Stimulated activated naive CD4-positive, alpha-beta T cell treated with Interleukin-2 at 50 U/mL for 16 hours (primary cell): Measurements from ENCODE around the gene TRIM40.
"Not testable (repeated sequence)": the region's sequence is repeated elsewhere in the genome, so short reads cannot be mapped to it uniquely, and the experiment has no call there.

Experiments
- DNase-seq: peaks from one replicate; lab custom pipeline; 2025; lab: John Stamatoyannopoulos, UW

The TRIM40 gene

DNA sequence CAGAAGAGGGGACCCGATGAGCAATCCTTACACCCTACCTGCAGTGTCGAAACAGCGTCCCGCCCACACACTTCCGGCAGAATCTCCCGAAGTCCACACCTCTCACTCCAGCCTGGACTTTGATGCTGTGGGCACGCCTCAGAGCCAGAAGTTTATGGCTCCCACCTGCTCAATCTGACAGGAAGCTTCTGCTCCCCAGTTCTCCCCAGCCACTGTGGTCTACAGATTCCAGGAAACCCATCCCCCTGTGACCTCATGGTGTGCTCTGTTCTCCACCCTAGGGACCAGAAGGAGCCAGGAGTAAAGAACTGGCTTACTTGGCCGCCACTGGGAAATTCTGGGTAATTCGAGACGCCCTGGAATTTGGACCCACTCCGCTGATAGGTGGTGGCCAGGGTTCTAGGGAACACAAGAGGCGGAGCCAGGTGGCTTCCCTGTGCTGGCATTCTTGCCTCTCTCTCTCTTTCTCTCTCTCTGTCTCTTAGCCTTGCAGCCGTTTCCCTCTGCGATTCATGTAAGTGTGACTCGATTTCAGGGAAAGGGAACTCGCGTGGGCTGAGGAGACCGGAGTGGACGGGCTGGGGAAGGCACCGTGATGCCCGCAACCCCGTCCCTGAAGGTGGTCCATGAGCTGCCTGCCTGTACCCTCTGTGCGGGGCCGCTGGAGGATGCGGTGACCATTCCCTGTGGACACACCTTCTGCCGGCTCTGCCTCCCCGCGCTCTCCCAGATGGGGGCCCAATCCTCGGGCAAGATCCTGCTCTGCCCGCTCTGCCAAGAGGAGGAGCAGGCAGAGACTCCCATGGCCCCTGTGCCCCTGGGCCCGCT, 27.4 kb downstream of the TRIM40 start, which contains the start of gene TRIM15:
TSS of gene TRIM15 (plus strand) at position 457 of the 828 bp plus-strand sequence. CDS start at position 596, 139 bp downstream.
- DNase-seq: peak; percentile 55

DNA sequence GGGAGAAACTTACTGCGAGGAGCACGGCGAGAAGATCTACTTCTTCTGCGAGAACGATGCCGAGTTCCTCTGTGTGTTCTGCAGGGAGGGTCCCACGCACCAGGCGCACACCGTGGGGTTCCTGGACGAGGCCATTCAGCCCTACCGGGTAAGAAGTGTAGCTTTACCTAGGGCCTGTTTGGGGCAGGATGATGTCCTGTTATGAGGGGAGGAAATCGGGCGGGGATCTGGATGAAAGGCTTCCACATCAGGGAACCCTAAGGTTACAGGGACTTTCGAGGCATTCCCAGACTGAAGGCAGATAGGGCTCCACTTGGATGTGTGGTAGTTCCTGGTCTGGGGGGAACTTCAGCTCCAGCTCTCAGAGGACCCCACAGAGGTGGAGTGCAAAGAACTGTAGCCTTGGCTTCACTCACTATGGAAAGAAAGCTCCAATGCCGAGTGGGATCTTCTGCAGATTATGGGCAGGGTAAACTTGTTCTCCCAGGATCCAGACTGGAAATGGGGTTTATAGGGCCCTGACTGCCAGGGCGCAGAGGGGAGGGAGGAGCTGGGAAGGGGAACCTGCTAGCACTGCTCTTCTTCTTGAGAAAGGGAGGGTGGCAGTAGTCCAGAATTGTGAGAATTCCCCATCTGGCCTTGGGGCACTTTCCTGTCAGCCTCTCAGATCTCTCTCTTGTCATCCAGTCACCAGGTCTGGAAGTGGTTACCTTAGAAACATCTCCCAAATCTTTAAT, 28.1 kb downstream of the TRIM40 start:
- DNase-seq: no peak

DNA sequence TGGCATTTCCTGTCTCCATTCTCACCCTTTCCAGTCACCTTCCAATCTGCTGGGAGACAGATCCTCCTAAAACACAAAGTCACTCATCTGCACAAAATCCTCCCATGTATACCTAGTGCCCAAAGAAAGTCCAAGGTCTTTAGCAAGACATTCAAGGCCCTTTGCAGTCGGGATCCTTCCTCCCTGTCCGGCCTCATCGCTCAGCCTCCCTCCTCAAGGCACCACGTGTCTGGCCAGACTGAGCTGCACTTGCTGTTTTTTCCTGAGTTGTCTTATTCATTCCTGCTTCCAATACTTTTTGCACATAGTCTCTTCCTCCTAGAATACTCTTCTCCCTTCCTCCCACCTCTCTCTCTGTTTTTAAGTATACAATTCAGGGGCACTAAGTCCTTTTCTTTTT, 28.8 kb downstream of the TRIM40 start:
- no peak for DNase-seq

DNA sequence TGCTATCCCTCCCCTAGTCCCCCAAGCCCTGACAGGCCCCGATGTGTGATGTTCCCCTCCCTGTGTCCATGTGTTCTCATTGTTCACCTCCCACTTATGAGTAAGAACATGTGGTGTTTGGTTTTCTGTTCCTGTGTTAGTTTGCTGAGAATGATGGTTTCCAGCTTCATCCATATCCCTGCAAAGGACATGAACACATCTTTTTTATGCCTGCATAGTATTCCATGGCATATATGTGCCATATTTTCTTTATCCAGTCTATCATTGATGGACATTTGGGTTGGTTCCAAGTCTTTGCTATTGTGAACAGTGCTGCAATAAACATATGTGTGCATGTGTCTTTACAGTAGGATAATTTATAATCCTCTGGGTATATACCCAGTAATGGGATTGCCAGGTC, 29.3 kb downstream of the TRIM40 start:
- not testable (repeated sequence) for DNase-seq

GRCh38 chr6:30167101-30167500, 31.2 kb downstream of the TRIM40 start:
- no peak for DNase-seq

DNA sequence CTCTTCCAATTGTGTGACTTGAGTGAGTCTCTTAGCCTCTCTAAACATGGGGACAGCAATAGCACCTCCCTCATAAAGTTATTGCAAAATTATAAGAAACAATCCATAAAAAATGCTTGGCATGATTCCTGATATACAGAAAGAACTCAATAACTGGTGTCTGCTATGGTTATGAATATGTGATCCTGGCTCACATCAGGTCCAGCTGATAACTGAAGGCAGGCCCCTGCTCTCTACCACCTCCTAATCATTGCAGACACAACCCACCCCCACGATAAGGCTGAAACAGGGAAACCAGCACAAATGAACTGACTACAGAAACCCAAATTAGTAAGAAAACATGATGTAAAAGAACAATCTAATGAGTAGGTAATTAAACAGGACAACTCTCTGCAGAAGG, 32.8 kb downstream of the TRIM40 start:
- DNase-seq: no peak

- DNase-seq: no peak
These were observed 34.0 kb downstream of the TRIM40 start for GRCh38 chr6:30169658-30170614.

DNA sequence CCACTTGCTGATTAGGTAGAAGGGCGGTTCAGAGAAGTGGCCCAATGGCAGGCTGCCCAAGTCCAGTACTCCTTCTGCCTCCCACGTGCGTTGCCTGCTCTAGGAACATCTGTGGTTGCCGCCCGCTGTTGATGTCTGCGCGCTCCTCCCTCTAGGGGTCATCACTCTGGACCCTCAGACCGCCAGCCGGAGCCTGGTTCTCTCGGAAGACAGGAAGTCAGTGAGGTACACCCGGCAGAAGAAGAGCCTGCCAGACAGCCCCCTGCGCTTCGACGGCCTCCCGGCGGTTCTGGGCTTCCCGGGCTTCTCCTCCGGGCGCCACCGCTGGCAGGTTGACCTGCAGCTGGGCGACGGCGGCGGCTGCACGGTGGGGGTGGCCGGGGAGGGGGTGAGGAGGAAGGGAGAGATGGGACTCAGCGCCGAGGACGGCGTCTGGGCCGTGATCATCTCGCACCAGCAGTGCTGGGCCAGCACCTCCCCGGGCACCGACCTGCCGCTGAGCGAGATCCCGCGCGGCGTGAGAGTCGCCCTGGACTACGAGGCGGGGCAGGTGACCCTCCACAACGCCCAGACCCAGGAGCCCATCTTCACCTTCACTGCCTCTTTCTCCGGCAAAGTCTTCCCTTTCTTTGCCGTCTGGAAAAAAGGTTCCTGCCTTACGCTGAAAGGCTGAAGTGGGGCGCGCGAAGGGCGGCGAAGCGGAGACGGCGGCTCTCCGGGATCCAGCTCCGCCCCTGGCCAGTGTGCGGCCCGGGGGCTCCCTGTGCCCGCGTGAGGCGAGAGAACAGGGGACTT, 35.9 kb downstream of the TRIM40 start:
- DNase-seq: no peak

DNA sequence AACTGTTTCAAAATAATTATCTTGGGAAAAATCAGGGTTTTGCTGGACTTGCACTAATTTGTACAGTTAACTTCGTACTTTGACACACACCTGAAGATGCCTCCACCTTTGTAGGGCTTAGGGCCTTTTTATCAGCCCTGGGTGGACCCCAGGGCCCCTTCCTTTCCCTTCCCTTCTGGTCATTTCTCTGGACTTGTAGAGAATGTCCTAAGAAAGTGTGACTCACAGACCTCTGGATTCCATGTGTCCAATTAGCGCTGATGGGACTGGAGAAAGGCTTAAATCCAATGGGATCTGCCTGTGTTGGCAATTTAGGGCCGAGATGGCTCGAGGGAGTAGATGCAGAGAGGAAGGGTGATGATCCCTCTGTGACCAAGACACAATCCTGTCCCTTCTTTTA, 36.7 kb downstream of the TRIM40 start:
- no peak for DNase-seq

- no peak for DNase-seq
These were observed 39.8 kb downstream of the TRIM40 start for GRCh38 chr6:30175765-30176164.

- DNase-seq: no peak
These were observed 42.9 kb downstream of the TRIM40 start for GRCh38 chr6:30178837-30179236.

GRCh38 chr6:30180145-30180544, 44.2 kb downstream of the TRIM40 start:
- no peak for DNase-seq

DNA sequence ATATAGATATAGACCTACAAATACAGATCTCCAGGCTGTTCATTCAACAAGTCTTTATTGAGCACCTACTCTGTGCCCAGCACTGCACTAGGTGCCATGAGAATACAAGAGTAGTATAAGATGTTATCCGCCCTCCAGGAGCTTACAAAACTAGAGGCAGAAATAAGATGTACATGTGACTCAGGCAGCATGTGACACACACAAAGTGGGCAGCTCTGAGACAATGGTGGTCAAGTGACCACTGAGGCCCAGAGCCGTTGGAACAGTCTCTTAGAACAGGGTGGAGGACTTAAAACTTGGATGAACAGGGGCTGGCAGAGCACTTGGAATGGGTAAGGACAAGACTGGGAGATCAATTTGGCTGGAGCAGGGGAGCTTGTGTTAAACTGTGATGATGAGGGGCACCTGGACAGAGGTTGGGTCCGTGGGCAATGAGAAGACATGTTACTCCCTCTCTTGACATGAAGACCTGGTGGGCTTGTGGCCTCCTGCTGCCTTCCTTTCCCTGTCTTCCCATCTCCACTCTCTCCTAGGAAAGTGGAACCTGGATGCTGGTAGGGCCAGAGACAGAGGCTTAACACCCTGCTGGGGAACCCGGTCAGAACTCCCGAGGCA, 48.6 kb downstream of the TRIM40 start:
- DNase-seq: no peak

- DNase-seq: no peak
These were observed 50.0 kb downstream of the TRIM40 start for GRCh38 chr6:30185846-30186484.

DNA sequence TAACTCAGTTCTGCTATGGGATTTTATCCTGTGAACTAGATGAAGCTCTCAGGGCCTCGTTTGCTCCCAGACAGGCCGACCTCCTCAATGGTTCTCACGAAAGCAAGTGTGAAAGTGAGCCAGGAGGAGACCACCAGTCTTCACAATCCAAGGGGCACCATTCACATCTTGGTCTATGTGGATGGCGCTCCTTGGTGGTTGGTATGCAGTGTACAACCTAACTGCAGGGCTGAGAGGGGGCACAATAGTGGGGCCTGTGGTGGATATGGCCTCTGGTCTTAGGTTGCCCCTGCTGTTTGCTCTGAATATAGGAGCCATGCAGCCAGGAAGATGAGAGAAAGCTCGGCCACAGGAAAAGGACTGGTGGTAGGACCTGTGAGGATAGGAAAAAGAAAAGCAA, 52.6 kb downstream of the TRIM40 start:
- no peak for DNase-seq

DNA sequence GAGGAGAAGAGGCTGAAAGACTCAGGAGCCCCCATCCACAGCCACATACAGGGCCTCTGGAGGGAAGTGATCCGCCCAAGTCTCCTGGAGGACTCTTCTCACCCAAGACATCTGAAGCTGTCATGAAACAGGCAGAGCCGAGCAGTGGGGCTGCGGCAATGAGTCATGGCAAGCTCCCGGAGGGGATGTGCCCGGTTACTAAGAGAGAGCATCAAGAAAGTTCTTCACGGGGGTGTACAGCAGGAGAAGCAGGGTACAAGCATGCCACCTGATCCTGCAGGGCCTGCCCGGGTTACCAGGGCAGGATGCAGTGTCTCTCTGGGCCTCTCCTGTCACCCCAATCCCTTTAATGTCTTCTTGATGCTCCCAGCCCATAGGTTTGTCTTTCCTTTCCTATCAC, 56.1 kb downstream of the TRIM40 start:
- no peak for DNase-seq

- DNase-seq: no peak
These were observed 59.1 kb downstream of the TRIM40 start for GRCh38 chr6:30194797-30195690.

- no peak for DNase-seq
These were observed 60.0 kb downstream of the TRIM40 start for GRCh38 chr6:30195951-30196350.

- DNase-seq: no peak
These were observed 60.4 kb downstream of the TRIM40 start for GRCh38 chr6:30196376-30196775.
